HCT116 (cell line): ENCODE measurements around the gene RBMS1. TPM values are rescaled to one million over a fixed set of nuclear protein-coding genes. Genes with fewer than 3 reads are reported as not detected.

Source experiments
- ATAC-seq: fragments of 200-7000 bp; cut with Tn5 transposase; 2 replicates; pipeline ENCODE4 v1.9.1; 2020; ENCODE audit warnings: mild to moderate bottlenecking, moderate library complexity
- BruUV-seq: library from RNA; stranded (reverse); fragments of 400-500 nt; replicated peaks from 2 replicates; lab custom pipeline; 2021; lab: Mats Ljungman, UMichigan
- CTCF ChIA-PET: fragments of 300-600 bp; sonication (Branson Sonifier 250); formaldehyde crosslinking; loops from one replicate; lab custom pipeline; 2021; ENCODE audit warnings: antibody characterized with exemption; lab: Charles Lee
- POLR2A ChIA-PET: fragments of 300-600, 350-600 bp; sonication (Branson Sonifier 250); formaldehyde crosslinking; loops from one replicate; lab custom pipeline; 2021; ENCODE audit warnings: antibody characterized with exemption; lab: Charles Lee
- RAD21 ChIA-PET, 2 experiments: fragments of 300-600 bp; sonication (Branson Sonifier 250); formaldehyde crosslinking; loops; one replicate each; lab custom pipeline; 2023; ENCODE audit warnings: low total read pairs in 2 of 2; ENCODE audit not compliant: uncharacterized antibody in 2 of 2, unreplicated experiment in 2 of 2, low non-redundant PET in 1 of 2; lab: Charles Lee
- DNase-seq: peaks from one replicate; pipeline ENCODE4 v3.0.0-alpha.2; 2010; ENCODE audit warnings: low read depth, low spot score
- H2AFZ ChIP-seq: fragments of 200-600 bp; shearing (Covaris generic), sonication (generic); 2 replicates; pipeline ENCODE4 v1.6.1; 2017; ENCODE audit warnings: low read depth, mixed run types, mixed read lengths, antibody characterized with exemption, low read length; ENCODE audit not compliant: poor library complexity, severe bottlenecking
- H3K27ac ChIP-seq: 2 replicates; pipeline ENCODE4 v1.5.1; 2012; ENCODE audit warnings: low read depth, low read length
- H3K27me3 ChIP-seq: fragments of 200-600 bp; sonication (generic); 2 replicates; pipeline ENCODE4 v1.6.1; 2016; ENCODE audit warnings: mixed run types, low read length, mixed read lengths; ENCODE audit not compliant: insufficient read depth
- H3K36me3 ChIP-seq, 2 experiments: fragments of 200-500 bp in 1 of 2; fragments of 200-600 bp in 1 of 2; sonication (Bioruptor generic) in 1 of 2; sonication (generic) in 1 of 2; 2 replicates each; pipeline versions ENCODE4 v1.5.1 to v1.6.1; 2014 to 2016; ENCODE audit warnings: low read length in 2 of 2, inconsistent platforms in 1 of 2, mixed read lengths in 1 of 2, mixed run types in 1 of 2; ENCODE audit not compliant: insufficient read depth in 2 of 2, control insufficient read depth in 1 of 2
- H3K4me1 ChIP-seq, 2 experiments: fragments of 200-600 bp in 1 of 2; sonication (generic) in 1 of 2; 2 replicates each; pipeline versions ENCODE4 v1.5.1 to v1.6.1; 2012 to 2017; ENCODE audit warnings: low read length in 2 of 2, inconsistent platforms in 1 of 2, mild to moderate bottlenecking in 1 of 2, mixed read lengths in 1 of 2, mixed run types in 1 of 2, moderate library complexity in 1 of 2; ENCODE audit not compliant: insufficient read depth in 2 of 2, control insufficient read depth in 1 of 2
- H3K4me2 ChIP-seq: fragments of 200-600 bp; sonication (generic); 2 replicates; pipeline ENCODE4 v1.6.1; 2017; ENCODE audit warnings: mixed run types, low read length, mixed read lengths
- H3K4me3 ChIP-seq, 2 experiments: fragments of 200-600 bp in 1 of 2; sonication (generic) in 1 of 2; replicated peaks in 1 of 2; 2 replicates each; pipeline ENCODE4 v1.5.1; 2011 to 2016; ENCODE audit warnings: low read length in 2 of 2, control low read depth in 1 of 2, low read depth in 1 of 2, mild to moderate bottlenecking in 1 of 2, mixed read lengths in 1 of 2, mixed run types in 1 of 2
- H3K79me2 ChIP-seq: fragments of 200-600 bp; sonication (generic); 2 replicates; pipeline ENCODE4 v1.6.1; 2017; ENCODE audit warnings: mild to moderate bottlenecking, mixed run types, low read length, moderate library complexity, mixed read lengths; ENCODE audit not compliant: insufficient read depth
- H3K9ac ChIP-seq: fragments of 200-600 bp; sonication (generic); 2 replicates; pipeline ENCODE4 v1.6.1; 2016; ENCODE audit warnings: low read length, mixed read lengths
- H3K9me2 ChIP-seq: fragments of 200-600 bp; sonication (generic), shearing (Covaris generic); 2 replicates; pipeline ENCODE4 v1.6.1; 2017; ENCODE audit warnings: mixed run types, mild to moderate bottlenecking, moderate library complexity; ENCODE audit not compliant: insufficient read depth
- H3K9me3 ChIP-seq, 2 experiments: fragments of 200-500 bp in 1 of 2; fragments of 200-600 bp in 1 of 2; sonication (Bioruptor generic) in 1 of 2; sonication (generic) in 1 of 2; 2 replicates each; pipeline ENCODE4 v1.6.1; 2014 to 2017; ENCODE audit warnings: low read length in 2 of 2, mixed read lengths in 2 of 2, inconsistent platforms in 1 of 2, low read depth in 1 of 2, mild to moderate bottlenecking in 1 of 2, mixed run types in 1 of 2, moderate library complexity in 1 of 2; ENCODE audit not compliant: control insufficient read depth in 1 of 2, insufficient read depth in 1 of 2
- H4K20me1 ChIP-seq: fragments of 200-600 bp; sonication (generic), shearing (Covaris generic); 2 replicates; pipeline ENCODE4 v1.6.1; 2017; ENCODE audit warnings: mixed run types, mild to moderate bottlenecking, moderate library complexity; ENCODE audit not compliant: insufficient read depth
- ATF3 ChIP-seq: IDR thresholded peaks from 2 replicates; pipeline ENCODE4 v1.6.1; 2012
- CEBPB ChIP-seq: IDR thresholded peaks from 2 replicates; pipeline ENCODE4 v1.6.1; 2012; ENCODE audit warnings: low read depth
- CTCF ChIP-seq, 3 experiments: fragments of 200-600 bp in 1 of 3; sonication (generic) in 1 of 3; IDR thresholded peaks in 2 of 3; conservative IDR thresholded peaks in 1 of 3; 2 replicates each; pipeline ENCODE4 v1.5.1; 2012 to 2017; ENCODE audit warnings: low read depth in 2 of 3, low read length in 2 of 3, antibody characterized with exemption in 1 of 3, borderline replicate concordance in 1 of 3, control low read depth in 1 of 3, mild to moderate bottlenecking in 1 of 3, mixed read lengths in 1 of 3, mixed run types in 1 of 3, moderate library complexity in 1 of 3; ENCODE audit not compliant: insufficient read depth in 1 of 3
- EGR1 ChIP-seq: IDR thresholded peaks from 2 replicates; pipeline ENCODE4 v1.6.1; 2012; ENCODE audit warnings: low read depth
- ELF1 ChIP-seq: IDR thresholded peaks from 2 replicates; pipeline ENCODE4 v1.6.1; 2012; ENCODE audit warnings: low read depth, borderline replicate concordance
- EZH2phosphoT487 ChIP-seq: fragments of 200-600 bp; IDR thresholded peaks from 2 replicates; pipeline ENCODE4 v1.6.1; 2018; ENCODE audit warnings: antibody characterized with exemption, borderline replicate concordance
- FOSL1 ChIP-seq: IDR thresholded peaks from 2 replicates; pipeline ENCODE4 v1.6.1; 2012; ENCODE audit warnings: low read depth
- JUND ChIP-seq: IDR thresholded peaks from 2 replicates; pipeline ENCODE4 v1.6.1; 2012
- POLR2A ChIP-seq: IDR thresholded peaks from 2 replicates; pipeline ENCODE4 v1.7.0; 2011; ENCODE audit warnings: borderline replicate concordance; ENCODE audit not compliant: insufficient read depth, insufficient read length; ENCODE audit errors: extremely low read depth
- RAD21 ChIP-seq: IDR thresholded peaks from 2 replicates; pipeline ENCODE4 v1.6.1; 2012; ENCODE audit warnings: low read depth, mild to moderate bottlenecking
- REST ChIP-seq: IDR thresholded peaks from 2 replicates; pipeline ENCODE4 v1.6.1; 2012; ENCODE audit warnings: low read depth
- SP1 ChIP-seq: IDR thresholded peaks from 2 replicates; pipeline ENCODE4 v1.6.1; 2012; ENCODE audit warnings: low read depth
- TCF7L2 ChIP-seq: IDR thresholded peaks from 2 replicates; pipeline ENCODE4 v1.7.0; 2011; ENCODE audit warnings: borderline replicate concordance, inconsistent platforms; ENCODE audit not compliant: insufficient read depth, insufficient read length; ENCODE audit errors: extremely low read depth
- ZBTB33 ChIP-seq: IDR thresholded peaks from 2 replicates; pipeline ENCODE4 v1.6.1; 2011; ENCODE audit warnings: mild to moderate bottlenecking, low read length, moderate library complexity; ENCODE audit not compliant: insufficient replicate concordance; ENCODE audit errors: extremely low read depth
- ZNF274 ChIP-seq: fragments of 200-500 bp; sonication (Bioruptor generic); IDR thresholded peaks from 2 replicates; pipeline ENCODE4 v1.6.1; 2014; ENCODE audit warnings: mild to moderate bottlenecking, low read depth, low read length, inconsistent platforms
- intact Hi-C: fragments of 100-400 bp; cut with micrococcal nuclease; formaldehyde crosslinking; loops from 2 replicates; pipeline ENCODE4 v1.10.0; 2022
- total RNA-seq: library from RNA; stranded (reverse); gene quantifications from one replicate; pipeline ENCODE4 v1.2.1, GENCODE V29; 2021; ENCODE audit not compliant: unreplicated experiment

RBMS1 gene
- total RNA-seq, 1 experiment from 2014 or later = 17.6 TPM

GRCh38 chr2:160229591-160229990 lies 264.0 kb downstream of the RBMS1 start:
- DNase-seq (no peak), ATAC-seq (0 out of 2 replicates have a peak, but pooled peaks have one; percentile 8)
- ChIA-PET RAD21 (no interaction called here), POLR2A (no interaction called here), CTCF (interaction anchor here (1.2 to 1.3 kb wide), 2 partner anchors 22 to 120 kb away, joined by 4 read pairs; no protein-coding TSS in a partner anchor)
- Histone ChIP-seq H3K27me3 (no peaks in the 10 kb centered on the region), H3K4me1 (peaks cover 23 to 59% of the 10 kb centered on the region in 2 experiments), H3K9me3 (no peaks in the 10 kb centered on the region), H3K79me2 (no peaks in the 10 kb centered on the region), H3K4me3 (no peak overlapping the region), H3K9ac (no peak overlapping the region), H3K4me2 (peak overlapping the region; percentile 62), H3K9me2 (no peaks in the 10 kb centered on the region), H3K36me3 (no peaks in the 10 kb centered on the region), H3K27ac (no peak overlapping the region), H4K20me1 (no peaks in the 10 kb centered on the region), H2AFZ (peak overlapping the region; percentile 59)
- intact Hi-C loops = no loop called here
- no peak; the same call in 1 of the 2 replicates for TF ChIP-seq ELF1
- TF ChIP-seq ATF3 = no peak
- no peak for TF ChIP-seq REST
- peak; percentile 68 for TF ChIP-seq FOSL1
- peak; percentile 41; the same call in 1 of the 2 replicates for TF ChIP-seq CEBPB
- TF ChIP-seq SP1 = peak; percentile 39; the same call in 1 of the 2 replicates
- no peak for TF ChIP-seq EZH2phosphoT487
- no peak for TF ChIP-seq CTCF (IDR thresholded peaks at IDR 0.05 in 2 of 3, conservative IDR thresholded peaks at IDR 0.05 in 1 of 3; ENCODE audit: borderline replicate concordance in 1 of 3, insufficient read depth in 1 of 3, low read depth in 2 of 3, low read length in 2 of 3)
- no peak for TF ChIP-seq EGR1
- peak; percentile 57 for TF ChIP-seq JUND
- no peak for TF ChIP-seq RAD21
- no peak for TF ChIP-seq TCF7L2
- TF ChIP-seq ZBTB33 = no peak
- no peak for TF ChIP-seq POLR2A
- TF ChIP-seq ZNF274 = no peak
- no TSS peak for BruUV-seq
